SK-N-SH (cell line): ENCODE results near the gene FAM222B. TPM values are rescaled to one million over a fixed set of nuclear protein-coding genes. Genes with fewer than 3 reads are reported as not detected.

Experiments
- CTCF ChIA-PET: fragments of 300-600, 350-600 bp; formaldehyde crosslinking; extraction: SDS; loops from one replicate; lab custom pipeline; 2021; lab: Yijun Ruan, JAX
- POLR2A ChIA-PET: fragments of 350-600 bp; sonication (Branson Sonifier 250); formaldehyde crosslinking; extraction: SDS; loops from one replicate; lab custom pipeline; 2020; ENCODE audit warnings: antibody characterized with exemption, inconsistent platforms; lab: Yijun Ruan, JAX
- DNase-seq: peaks from one replicate; pipeline ENCODE4 v3.0.0; 2012
- H2AFZ ChIP-seq: fragments of 200-600 bp; sonication (generic); 2 replicates; pipeline ENCODE4 v1.8.1; 2016; ENCODE audit warnings: antibody characterized with exemption, mild to moderate bottlenecking, low read depth
- H3F3A ChIP-seq: fragments of 200-600 bp; sonication (generic); replicated peaks from 2 replicates; pipeline ENCODE3; 2016; ENCODE audit warnings: antibody characterized with exemption, mild to moderate bottlenecking; ENCODE audit not compliant: insufficient read depth
- H3K27ac ChIP-seq, 2 experiments: fragments of 200-500 bp in 1 of 2; fragments of 200-600 bp in 1 of 2; sonication (Bioruptor generic) in 1 of 2; sonication (generic), shearing (Covaris generic) in 1 of 2; 2 replicates each; pipeline versions ENCODE4 v1.5.1 to v1.6.1; 2014 to 2016; ENCODE audit warnings: low read depth in 2 of 2, inconsistent platforms in 1 of 2, low read length in 1 of 2, mild to moderate bottlenecking in 1 of 2, mixed read lengths in 1 of 2
- H3K27me3 ChIP-seq: fragments of 200-600 bp; sonication (generic), shearing (Covaris generic); 2 replicates; pipeline ENCODE4 v1.6.1; 2016; ENCODE audit warnings: mixed run types; ENCODE audit not compliant: insufficient read depth
- H3K36me3 ChIP-seq, 2 experiments: fragments of 200-500 bp in 1 of 2; fragments of 200-600 bp in 1 of 2; sonication (Bioruptor generic) in 1 of 2; sonication (generic) in 1 of 2; replicated peaks in 1 of 2; 2 replicates each; pipeline versions ENCODE3 to v1.5.1; 2014 to 2016; ENCODE audit warnings: low read length in 1 of 2, mild to moderate bottlenecking in 1 of 2; ENCODE audit not compliant: insufficient read depth in 2 of 2, control insufficient read depth in 1 of 2
- H3K4me1 ChIP-seq, 2 experiments: fragments of 200-500 bp in 1 of 2; fragments of 200-600 bp in 1 of 2; sonication (Bioruptor generic) in 1 of 2; sonication (generic), shearing (Covaris generic) in 1 of 2; 2 replicates each; pipeline versions ENCODE4 v1.5.1 to v1.6.1; 2014 to 2016; ENCODE audit warnings: low read depth in 1 of 2, low read length in 1 of 2, mixed run types in 1 of 2; ENCODE audit not compliant: insufficient read depth in 2 of 2, control insufficient read depth in 1 of 2
- H3K4me2 ChIP-seq: fragments of 200-600 bp; sonication (generic), shearing (Covaris generic); 2 replicates; pipeline ENCODE4 v1.6.1; 2017; ENCODE audit warnings: mixed run types
- H3K4me3 ChIP-seq, 2 experiments: fragments of 200-500 bp in 1 of 2; fragments of 200-600 bp in 1 of 2; sonication (Bioruptor generic) in 1 of 2; sonication (generic), shearing (Covaris generic) in 1 of 2; 2 replicates each; pipeline versions ENCODE4 v1.5.1 to v1.8.1; 2014 to 2016; ENCODE audit warnings: low read depth in 2 of 2, inconsistent platforms in 1 of 2, low read length in 1 of 2, mild to moderate bottlenecking in 1 of 2, mixed read lengths in 1 of 2, moderate library complexity in 1 of 2
- H3K79me2 ChIP-seq: fragments of 200-600 bp; sonication (generic); 2 replicates; pipeline ENCODE4 v1.8.1; 2017; ENCODE audit warnings: mild to moderate bottlenecking; ENCODE audit not compliant: insufficient read depth
- H3K9ac ChIP-seq: fragments of 200-600 bp; sonication (generic); 2 replicates; pipeline ENCODE4 v1.6.1; 2017; ENCODE audit warnings: mixed run types
- H3K9me2 ChIP-seq: fragments of 200-600 bp; sonication (generic); 2 replicates; pipeline ENCODE4 v1.6.1; 2017; ENCODE audit warnings: mixed run types
- H3K9me3 ChIP-seq: fragments of 200-600 bp; sonication (generic); 2 replicates; pipeline ENCODE4 v1.6.1; 2017; ENCODE audit warnings: mixed run types, mild to moderate bottlenecking, moderate library complexity
- H4K20me1 ChIP-seq: fragments of 200-600 bp; sonication (generic); 2 replicates; pipeline ENCODE4 v1.6.1; 2017; ENCODE audit warnings: mild to moderate bottlenecking, mixed run types; ENCODE audit not compliant: insufficient read depth
- CHD2 ChIP-seq: fragments of 150-350 bp; IDR thresholded peaks from 2 replicates; pipeline ENCODE4 v1.6.1; 2018; ENCODE audit warnings: low read length; ENCODE audit not compliant: partially characterized antibody
- EZH2phosphoT487 ChIP-seq: fragments of 200-600 bp; sonication (generic); IDR thresholded peaks from 2 replicates; pipeline ENCODE4 v1.6.1; 2017; ENCODE audit warnings: low read depth, mixed run types, mild to moderate bottlenecking, antibody characterized with exemption, moderate library complexity, borderline replicate concordance
- PBX3 ChIP-seq: IDR thresholded peaks from 2 replicates; pipeline ENCODE4; 2012
- REST ChIP-seq: IDR thresholded peaks from 2 replicates; pipeline ENCODE4 v1.6.1; 2012; ENCODE audit warnings: mild to moderate bottlenecking, low read depth, low read length, moderate library complexity
- RFX5 ChIP-seq: IDR thresholded peaks from 2 replicates; pipeline ENCODE4 v1.6.1; 2012; ENCODE audit warnings: mild to moderate bottlenecking, improper control_type of control experiment, low read length
- ZBTB33 ChIP-seq: IDR thresholded peaks from 2 replicates; pipeline ENCODE4 v1.4.0; 2012; ENCODE audit warnings: low read depth, borderline replicate concordance
- WGBS: methylation state at CpG from one replicate; pipeline ENCODE4 v1.1.6; 2017; ENCODE audit warnings: low lambda C conversion rate; 5-methylcytosine and 5-hydroxymethylcytosine counted together
- polyA plus RNA-seq, 3 experiments: library from polyadenylated mRNA; depleted of rRNA; stranded (reverse); fragments of >200 nt; gene quantifications; 2 replicates each; pipeline ENCODE4 v1.2.3, GENCODE V29; 2012

The FAM222B gene
- polyA plus RNA-seq, 1 of the 3 experiments (the other 2 are of a cell fraction) = 9.0 TPM

GRCh38 chr17:28715217-28715616 is 127.4 kb downstream of the FAM222B start (continued):
- TF ChIP-seq ZBTB33 (no peak), REST (no peak)

GRCh38 chr17:28714281-28714680 is 128.3 kb downstream of the FAM222B start:
- no peaks in the 10 kb centered on the region for H3K9me3 ChIP-seq
- H3K4me2 ChIP-seq = no peak overlapping the region
- ChIA-PET CTCF (interaction anchor here (0.9 kb wide), 1 partner anchor 36 kb away, joined by 4 read pairs; no protein-coding TSS in a partner anchor), POLR2A (no interaction called here)
- 66% methylated on average over 3 of the region's 3 CpGs for WGBS
- DNase-seq = no peak
- H3K27me3 ChIP-seq = no peaks in the 10 kb centered on the region
- H3K27ac ChIP-seq = no peak overlapping the region
- no peak overlapping the region for H3K4me3 ChIP-seq
- H3K36me3 ChIP-seq = no peaks in the 10 kb centered on the region
- TF ChIP-seq CHD2 = no peak
- TF ChIP-seq EZH2phosphoT487 = no peak
- H3K9ac ChIP-seq = no peak overlapping the region
- no peak overlapping the region for H2AFZ ChIP-seq
- H3K4me1 ChIP-seq = peaks cover 0 to 2% of the 10 kb centered on the region in 2 experiments; a peak in 2 of 4 replicates
- H3K9me2 ChIP-seq = no peaks in the 10 kb centered on the region
- H4K20me1 ChIP-seq = no peaks in the 10 kb centered on the region
- H3K79me2 ChIP-seq = peaks cover 9% of the 10 kb centered on the region; the same call in 1 of the 2 replicates
- H3F3A ChIP-seq = peaks cover 22% of the 10 kb centered on the region

GRCh38 chr17:28712705-28713415 is 129.7 kb downstream of the FAM222B start:
- no peak for TF ChIP-seq REST
- TF ChIP-seq RFX5 = no peak
- no peak for TF ChIP-seq PBX3
- TF ChIP-seq, all 33 proteins: peak for 0
- peaks cover 23% of the 10 kb centered on the region for H3F3A ChIP-seq
- H3K4me3 ChIP-seq = no peak overlapping the region
- CTCF ChIA-PET = interaction anchor here (0.6 to 4.1 kb wide), 3 partner anchors 14 to 189 kb away, joined by 3 to 25 read pairs (median 7); partner anchors contain the start of genes NEK8 and TLCD1
- peaks cover 0 to 2% of the 10 kb centered on the region in 2 experiments; a peak in 2 of 4 replicates for H3K4me1 ChIP-seq
- H3K9me2 ChIP-seq = no peaks in the 10 kb centered on the region
- H4K20me1 ChIP-seq = no peaks in the 10 kb centered on the region
- POLR2A ChIA-PET = no interaction called here
- no peak for DNase-seq
- no peak overlapping the region for H3K27ac ChIP-seq
- WGBS = 86% methylated on average over 7 of the region's 7 CpGs
- no peak overlapping the region for H3K9ac ChIP-seq
- H3K79me2 ChIP-seq = peaks cover 9% of the 10 kb centered on the region; the same call in 1 of the 2 replicates
- H3K9me3 ChIP-seq = no peaks in the 10 kb centered on the region
- H2AFZ ChIP-seq = no peak overlapping the region
- no peak overlapping the region for H3K4me2 ChIP-seq
- H3K36me3 ChIP-seq = no peaks in the 10 kb centered on the region
- no peaks in the 10 kb centered on the region for H3K27me3 ChIP-seq
